ENCODE results near the gene FAM120A.

FAM120A gene

DNA sequence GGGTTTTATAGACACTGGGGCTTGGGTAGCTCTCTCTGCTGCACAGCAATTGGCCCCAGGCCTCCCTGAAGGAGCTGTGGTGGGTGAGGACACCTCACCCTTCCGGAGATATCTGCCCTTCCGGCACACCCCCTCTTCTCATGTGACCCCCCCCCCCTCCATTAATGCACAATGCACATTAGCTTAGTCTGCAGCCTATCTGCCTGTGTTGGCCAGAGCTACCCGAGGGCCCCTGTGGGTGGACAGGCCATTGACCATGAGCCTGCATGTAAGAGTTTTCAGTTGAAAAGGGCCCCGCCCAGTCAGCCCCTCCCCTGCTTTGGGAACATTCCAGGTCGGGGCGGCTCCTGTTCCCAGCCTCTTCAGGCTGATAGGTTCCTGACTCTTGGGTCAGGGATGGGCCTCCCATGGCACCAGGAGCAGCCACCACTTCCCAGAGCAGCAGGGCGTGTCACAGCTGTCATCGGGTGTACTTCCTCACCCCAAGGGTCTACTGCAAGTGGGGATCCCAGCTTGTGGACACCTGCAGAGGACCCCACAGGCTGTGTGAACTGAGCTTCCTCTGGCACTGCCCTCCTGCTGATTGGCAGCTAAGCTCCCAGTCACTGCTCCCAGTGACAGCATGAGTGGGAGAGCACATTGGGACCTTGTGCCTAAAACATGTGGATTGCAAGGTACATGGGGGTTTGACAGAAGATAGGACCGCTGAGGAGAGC, 142.7 kb downstream of the FAM120A start:
- no peak for DNase-seq (ENCODE audit: low read depth)

- no peak for DNase-seq (ENCODE audit: low read depth)
Observed at GRCh38 chr9:93595461-93595860, 144.0 kb downstream of the FAM120A start.

GRCh38 chr9:93595861-93596365, 144.4 kb downstream of the FAM120A start:
- no peak for DNase-seq (ENCODE audit: low read depth)

DNA sequence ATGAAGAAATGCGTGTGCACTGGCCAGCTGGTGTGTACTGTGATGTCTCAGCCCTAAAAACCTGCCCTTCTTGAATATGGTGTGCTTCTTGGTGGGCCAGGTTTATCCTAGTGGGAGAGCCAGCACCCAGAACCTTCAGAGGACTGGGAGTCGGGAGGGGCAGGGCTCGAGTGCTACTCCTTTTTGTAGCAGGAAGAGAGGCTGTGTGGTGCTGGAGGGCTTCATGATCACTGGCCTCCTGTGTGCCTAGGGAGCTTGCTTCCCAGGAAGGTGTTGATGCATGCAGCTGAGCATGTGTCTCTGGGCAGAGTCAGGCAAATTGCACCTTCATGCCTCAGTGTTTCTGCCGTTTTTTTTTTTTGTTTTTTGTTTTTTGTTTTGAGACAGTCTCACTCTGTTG, 144.9 kb downstream of the FAM120A start:
- DNase-seq (ENCODE audit: low read depth): no peak

- DNase-seq (ENCODE audit: low read depth): no peak
Observed at GRCh38 chr9:93597142-93597706, 145.7 kb downstream of the FAM120A start.

DNA sequence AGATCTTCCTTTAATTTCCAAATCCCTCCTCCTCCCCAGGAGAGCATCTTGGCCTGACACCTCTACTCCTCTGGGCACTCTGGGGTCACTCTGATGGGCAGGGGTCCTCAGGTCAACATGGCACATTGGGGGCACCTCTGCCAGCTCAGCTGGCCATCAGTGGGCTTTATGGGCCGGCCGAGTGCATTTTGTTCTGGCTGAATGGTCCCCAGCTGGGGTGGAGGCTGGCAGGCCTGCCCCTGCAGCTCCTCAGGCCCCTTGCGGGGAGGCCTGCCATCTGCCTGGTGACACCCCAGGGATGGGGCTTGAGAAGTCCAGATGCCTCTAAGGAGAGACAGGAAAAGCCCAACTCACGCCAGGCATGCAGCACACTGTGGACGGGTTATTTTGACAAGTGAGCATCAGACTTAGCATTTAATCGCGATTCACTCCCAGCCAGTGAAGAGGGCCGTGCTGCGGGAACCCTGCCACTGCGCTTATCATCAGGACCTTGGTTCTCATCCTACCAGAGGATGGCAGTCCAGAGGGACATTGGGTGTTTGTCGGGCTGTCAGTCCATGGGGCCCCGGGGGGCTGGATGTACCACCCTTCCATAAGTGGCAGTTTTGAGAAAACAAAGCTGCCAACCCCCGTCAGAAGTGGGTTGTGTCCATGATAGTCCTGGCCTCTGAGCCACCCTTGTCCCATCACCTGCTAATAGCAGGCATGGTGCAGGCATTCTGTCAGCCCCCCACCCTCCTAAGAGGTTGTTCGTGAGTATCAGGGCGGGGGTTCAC, 146.6 kb downstream of the FAM120A start:
- DNase-seq (ENCODE audit: low read depth): no peak

DNA sequence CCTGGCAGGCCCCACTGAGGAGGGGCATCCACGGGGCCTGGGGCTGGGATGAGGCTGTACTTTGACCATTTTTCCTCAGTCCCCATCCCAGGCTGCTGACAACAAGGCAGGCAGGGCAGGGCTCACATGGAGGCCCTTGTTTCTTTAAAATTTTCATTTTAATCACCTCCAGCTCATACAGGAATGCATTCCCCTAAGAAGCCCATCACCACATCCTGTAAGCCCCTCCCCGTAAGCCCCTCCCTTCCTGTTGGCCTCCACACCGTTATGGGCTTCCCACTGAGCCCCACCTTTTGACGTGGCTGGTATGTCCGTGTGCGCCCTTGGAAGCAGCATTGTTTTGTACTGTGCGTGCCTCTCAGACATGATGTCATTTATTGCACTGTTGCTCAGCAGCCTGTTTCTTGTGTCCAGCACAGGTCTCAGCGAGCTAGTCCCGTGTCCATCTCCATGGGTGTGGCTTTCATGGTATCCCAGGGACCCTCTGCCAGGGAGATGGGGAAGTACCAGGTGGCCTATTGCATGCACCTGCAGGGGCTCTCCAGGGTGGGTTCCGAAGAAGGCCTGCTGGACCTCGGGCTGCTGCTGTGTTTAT, 147.3 kb downstream of the FAM120A start:
- DNase-seq (ENCODE audit: low read depth): no peak

- DNase-seq (ENCODE audit: low read depth): no peak
Observed at GRCh38 chr9:93599571-93600403, 148.3 kb downstream of the FAM120A start.

DNA sequence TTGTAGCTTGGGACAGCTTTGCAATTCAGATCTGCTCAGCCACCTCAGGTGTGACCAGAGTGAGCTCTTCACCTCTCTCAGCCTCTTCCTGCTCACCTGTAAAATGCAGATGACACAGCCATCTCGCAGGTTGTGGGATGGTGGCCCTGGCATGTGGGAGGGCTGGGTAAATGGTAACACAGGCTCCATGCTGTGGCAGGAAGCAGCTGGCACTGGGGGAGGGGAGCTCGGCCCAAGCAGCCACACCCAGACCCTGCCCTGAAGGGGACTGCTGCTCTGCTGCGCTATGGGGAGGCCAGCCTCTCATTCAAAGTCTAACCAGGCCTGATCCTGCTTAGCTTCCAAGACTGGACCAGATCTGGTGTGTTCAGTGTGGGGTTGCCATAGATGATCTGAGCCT, 149.0 kb downstream of the FAM120A start:
- no peak for DNase-seq (ENCODE audit: low read depth)

GRCh38 chr9:93601063-93601462, 149.6 kb downstream of the FAM120A start:
- no peak for DNase-seq (ENCODE audit: low read depth)

GRCh38 chr9:93601666-93602065, 150.2 kb downstream of the FAM120A start:
- no peak for DNase-seq (ENCODE audit: low read depth)

GRCh38 chr9:93603011-93603410, 151.5 kb downstream of the FAM120A start:
- no peak for DNase-seq (ENCODE audit: low read depth)

- no peak for DNase-seq (ENCODE audit: low read depth)
Observed at GRCh38 chr9:93603906-93604326, 152.4 kb downstream of the FAM120A start.

DNA sequence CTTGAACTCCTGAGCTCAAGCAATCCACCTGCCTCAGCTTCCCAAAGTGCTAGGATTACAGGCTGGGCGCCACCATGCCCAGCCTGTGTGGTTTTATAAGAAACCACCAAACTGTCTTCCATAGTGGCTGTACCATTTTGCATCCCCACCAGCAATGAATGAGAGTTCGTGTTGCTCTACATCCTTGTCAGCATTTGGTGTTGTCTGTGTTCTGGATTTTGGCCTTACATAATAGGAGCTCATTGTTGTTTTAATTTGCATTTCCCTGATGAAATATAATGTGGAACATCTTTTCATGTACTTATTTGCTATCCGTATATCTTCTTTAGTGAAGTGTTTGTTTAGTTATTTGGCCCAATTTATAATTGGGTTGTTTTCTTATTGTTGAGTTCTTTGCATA, 154.7 kb downstream of the FAM120A start:
- DNase-seq (ENCODE audit: low read depth): no peak

GRCh38 chr9:93610206-93610605, 158.7 kb downstream of the FAM120A start:
- DNase-seq (ENCODE audit: low read depth): no peak

- DNase-seq (ENCODE audit: low read depth): no peak
Observed at GRCh38 chr9:93612052-93612795, 160.7 kb downstream of the FAM120A start.

DNA sequence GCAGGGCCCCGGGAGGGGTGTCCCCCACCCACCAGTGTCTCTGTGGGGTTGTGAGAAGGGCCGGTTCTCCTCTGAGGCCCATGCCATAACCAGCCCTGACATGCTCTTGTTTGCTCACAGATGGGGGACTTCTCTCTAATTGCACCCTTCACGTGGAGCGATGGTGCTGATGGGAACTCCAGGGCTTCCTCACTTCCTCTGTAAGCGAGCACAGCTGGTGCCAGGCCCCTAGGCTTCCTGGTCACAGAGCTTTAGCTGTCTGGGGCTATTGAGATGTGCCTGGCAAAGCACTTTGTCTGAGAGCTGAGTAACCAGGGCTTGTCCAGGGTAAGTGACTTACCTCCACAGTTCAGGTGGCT, 161.3 kb downstream of the FAM120A start:
- no peak for DNase-seq (ENCODE audit: low read depth)

DNA sequence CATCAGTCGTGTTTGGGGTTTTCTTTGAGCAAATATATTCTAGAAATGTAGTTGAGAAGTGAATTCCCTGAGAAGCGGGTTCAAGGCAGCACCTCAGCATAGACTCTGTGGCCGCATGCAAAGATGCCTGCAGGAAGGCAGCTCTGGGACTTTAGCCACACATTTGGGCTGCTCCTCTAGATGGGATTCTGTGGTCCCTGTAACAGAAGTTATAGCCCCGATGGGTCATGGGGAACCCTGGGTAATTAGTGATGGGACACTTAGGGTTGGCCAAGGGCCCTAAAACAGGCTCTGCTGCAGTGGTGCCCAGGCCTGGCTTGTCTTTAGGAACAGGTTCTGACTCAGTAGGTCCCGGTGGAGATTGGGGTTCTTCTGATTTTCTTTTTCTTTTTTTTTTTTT, 161.7 kb downstream of the FAM120A start:
- no peak for DNase-seq (ENCODE audit: low read depth)

GRCh38 chr9:93613791-93614190, 162.3 kb downstream of the FAM120A start:
- DNase-seq (ENCODE audit: low read depth): no peak

GRCh38 chr9:93614830-93615468, 163.5 kb downstream of the FAM120A start:
- no peak for DNase-seq (ENCODE audit: low read depth)
